ENCODE results near the gene ACOXL. TPM values are rescaled to one million over a fixed set of nuclear protein-coding genes. Genes with fewer than 3 reads are reported as not detected.

ACOXL gene
- total and polyA plus RNA-seq, 10 of the 15 experiments (the other 5 are each of a cell fraction or from before 2014, with no cell fraction given): 0.05 to 1.3 (median 0.71) TPM

DNA sequence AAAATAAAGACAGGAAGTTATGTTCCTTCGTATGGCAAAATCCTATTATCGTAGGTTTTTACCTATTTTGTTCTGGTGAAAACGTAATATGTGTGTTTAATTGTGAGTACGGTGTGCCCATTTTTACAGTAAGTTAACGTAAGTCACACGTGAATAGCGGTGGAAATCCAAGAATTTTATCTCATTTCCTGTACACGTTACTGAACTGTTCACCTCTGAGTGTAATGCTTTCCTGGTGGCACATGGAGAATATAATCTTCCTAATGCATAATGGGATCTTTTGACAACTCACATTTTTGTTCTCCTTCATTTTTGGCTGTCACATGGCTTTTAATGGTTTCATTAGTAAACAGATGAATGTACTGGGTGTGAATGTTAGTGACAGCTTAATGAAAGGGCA, 416.6 kb downstream of the ACOXL start (continued):
- TF ChIP-seq, protein P1, sequence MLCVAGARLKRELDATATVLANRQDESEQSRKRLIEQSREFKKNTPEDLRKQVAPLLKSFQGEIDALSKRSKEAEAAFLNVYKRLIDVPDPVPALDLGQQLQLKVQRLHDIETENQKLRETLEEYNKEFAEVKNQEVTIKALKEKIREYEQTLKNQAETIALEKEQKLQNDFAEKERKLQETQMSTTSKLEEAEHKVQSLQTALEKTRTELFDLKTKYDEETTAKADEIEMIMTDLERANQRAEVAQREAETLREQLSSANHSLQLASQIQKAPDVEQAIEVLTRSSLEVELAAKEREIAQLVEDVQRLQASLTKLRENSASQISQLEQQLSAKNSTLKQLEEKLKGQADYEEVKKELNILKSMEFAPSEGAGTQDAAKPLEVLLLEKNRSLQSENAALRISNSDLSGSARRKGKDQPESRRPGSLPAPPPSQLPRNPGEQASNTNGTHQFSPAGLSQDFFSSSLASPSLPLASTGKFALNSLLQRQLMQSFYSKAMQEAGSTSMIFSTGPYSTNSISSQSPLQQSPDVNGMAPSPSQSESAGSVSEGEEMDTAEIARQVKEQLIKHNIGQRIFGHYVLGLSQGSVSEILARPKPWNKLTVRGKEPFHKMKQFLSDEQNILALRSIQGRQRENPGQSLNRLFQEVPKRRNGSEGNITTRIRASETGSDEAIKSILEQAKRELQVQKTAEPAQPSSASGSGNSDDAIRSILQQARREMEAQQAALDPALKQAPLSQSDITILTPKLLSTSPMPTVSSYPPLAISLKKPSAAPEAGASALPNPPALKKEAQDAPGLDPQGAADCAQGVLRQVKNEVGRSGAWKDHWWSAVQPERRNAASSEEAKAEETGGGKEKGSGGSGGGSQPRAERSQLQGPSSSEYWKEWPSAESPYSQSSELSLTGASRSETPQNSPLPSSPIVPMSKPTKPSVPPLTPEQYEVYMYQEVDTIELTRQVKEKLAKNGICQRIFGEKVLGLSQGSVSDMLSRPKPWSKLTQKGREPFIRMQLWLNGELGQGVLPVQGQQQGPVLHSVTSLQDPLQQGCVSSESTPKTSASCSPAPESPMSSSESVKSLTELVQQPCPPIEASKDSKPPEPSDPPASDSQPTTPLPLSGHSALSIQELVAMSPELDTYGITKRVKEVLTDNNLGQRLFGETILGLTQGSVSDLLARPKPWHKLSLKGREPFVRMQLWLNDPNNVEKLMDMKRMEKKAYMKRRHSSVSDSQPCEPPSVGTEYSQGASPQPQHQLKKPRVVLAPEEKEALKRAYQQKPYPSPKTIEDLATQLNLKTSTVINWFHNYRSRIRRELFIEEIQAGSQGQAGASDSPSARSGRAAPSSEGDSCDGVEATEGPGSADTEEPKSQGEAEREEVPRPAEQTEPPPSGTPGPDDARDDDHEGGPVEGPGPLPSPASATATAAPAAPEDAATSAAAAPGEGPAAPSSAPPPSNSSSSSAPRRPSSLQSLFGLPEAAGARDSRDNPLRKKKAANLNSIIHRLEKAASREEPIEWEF (IDR thresholded peaks at IDR 0.05; ENCODE audit: insufficient replicate concordance, low read depth, low read length): no peak
- TF ChIP-seq ZNF207 (IDR thresholded peaks at IDR 0.05; ENCODE audit: borderline replicate concordance) (no peak), HCFC1 (IDR thresholded peaks at IDR 0.05; ENCODE audit: low read length) (no peak), TBL1XR1 (IDR thresholded peaks at IDR 0.05; ENCODE audit: low read depth, low read length) (no peak), USF2 (IDR thresholded peaks at IDR 0.05; ENCODE audit: borderline replicate concordance, low read depth, low read length) (no peak), EED (IDR thresholded peaks at IDR 0.05; ENCODE audit: low read depth) (no peak)
- TF ChIP-seq, protein P2, sequence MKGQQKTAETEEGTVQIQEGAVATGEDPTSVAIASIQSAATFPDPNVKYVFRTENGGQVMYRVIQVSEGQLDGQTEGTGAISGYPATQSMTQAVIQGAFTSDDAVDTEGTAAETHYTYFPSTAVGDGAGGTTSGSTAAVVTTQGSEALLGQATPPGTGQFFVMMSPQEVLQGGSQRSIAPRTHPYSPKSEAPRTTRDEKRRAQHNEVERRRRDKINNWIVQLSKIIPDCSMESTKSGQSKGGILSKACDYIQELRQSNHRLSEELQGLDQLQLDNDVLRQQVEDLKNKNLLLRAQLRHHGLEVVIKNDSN (IDR thresholded peaks at IDR 0.05; ENCODE audit: borderline replicate concordance, extremely low read length, insufficient read depth, low read depth, low read length): no peak

Data from GM12878 (cell line).